Vagina (tissue), 2 donors: ENCODE measurements around the gene MADD. TPM values are rescaled to one million over a fixed set of nuclear protein-coding genes. Genes with fewer than 3 reads are reported as not detected.

Experiments
- DNase-seq, 2 donors: peaks; one replicate each; pipeline ENCODE4 v3.0.0-alpha.2; 2017; ENCODE audit errors: extremely low spot score in 2 of 2
- H3K27ac ChIP-seq: fragments of 200-600 bp; sonication (generic); one replicate; pipeline ENCODE4 v1.5.1; 2019
- H3K27me3 ChIP-seq: fragments of 200-600 bp; sonication (generic); one replicate; pipeline ENCODE4 v1.5.1; 2019
- H3K36me3 ChIP-seq, 2 donors: fragments of 200-600 bp; sonication (generic); one replicate each; pipeline ENCODE4 v1.5.1; 2017 to 2019
- H3K4me1 ChIP-seq: fragments of 200-600 bp; sonication (generic); one replicate; pipeline ENCODE4 v1.5.1; 2019
- H3K4me3 ChIP-seq, 2 donors: fragments of 200-600 bp; sonication (generic); 1 replicate in 1 of 2; 2 replicates in 1 of 2; pipeline ENCODE4 v1.5.1; 2016 to 2019
- H3K9me3 ChIP-seq: fragments of 200-600 bp; sonication (generic); one replicate; pipeline ENCODE4 v1.5.1; 2019
- POLR2A ChIP-seq, 2 donors: fragments of 450-650 bp; IDR thresholded peaks; one replicate each; pipeline ENCODE4 v1.6.1; 2017; ENCODE audit warnings: antibody characterized with exemption in 2 of 2, mild to moderate bottlenecking in 2 of 2, moderate library complexity in 2 of 2
- POLR2AphosphoS5 ChIP-seq, 2 donors: sonication (generic); formaldehyde crosslinking; IDR thresholded peaks; one replicate each; pipeline ENCODE4 v1.9.0; 2017; ENCODE audit warnings: antibody characterized with exemption in 2 of 2, mild to moderate bottlenecking in 2 of 2, low read depth in 1 of 2; ENCODE audit not compliant: insufficient read depth in 1 of 2
- intact Hi-C: fragments of 100-400 bp; cut with DNase I; formaldehyde crosslinking; loops from one replicate; pipeline ENCODE4 v1.15.1; 2023
- total RNA-seq: library from RNA; depleted of rRNA; stranded (reverse); fragments of >200 nt; gene quantifications from one replicate; pipeline ENCODE4 v1.2.3, GENCODE V29; 2016
- TF ChIP-seq, protein P1 (sequence below), 3 experiments: fragments of 450-650 bp in 2 of 3; fragments of 200-600 bp in 1 of 3; sonication (generic) in 1 of 3; IDR thresholded peaks; one replicate each; pipeline ENCODE4 v1.5.1; 2017 to 2019; ENCODE audit warnings: antibody characterized with exemption in 3 of 3, mild to moderate bottlenecking in 2 of 3, moderate library complexity in 2 of 3

MADD gene
- total RNA-seq, 1 donor from 2014 or later = 56.5 TPM

DNA sequence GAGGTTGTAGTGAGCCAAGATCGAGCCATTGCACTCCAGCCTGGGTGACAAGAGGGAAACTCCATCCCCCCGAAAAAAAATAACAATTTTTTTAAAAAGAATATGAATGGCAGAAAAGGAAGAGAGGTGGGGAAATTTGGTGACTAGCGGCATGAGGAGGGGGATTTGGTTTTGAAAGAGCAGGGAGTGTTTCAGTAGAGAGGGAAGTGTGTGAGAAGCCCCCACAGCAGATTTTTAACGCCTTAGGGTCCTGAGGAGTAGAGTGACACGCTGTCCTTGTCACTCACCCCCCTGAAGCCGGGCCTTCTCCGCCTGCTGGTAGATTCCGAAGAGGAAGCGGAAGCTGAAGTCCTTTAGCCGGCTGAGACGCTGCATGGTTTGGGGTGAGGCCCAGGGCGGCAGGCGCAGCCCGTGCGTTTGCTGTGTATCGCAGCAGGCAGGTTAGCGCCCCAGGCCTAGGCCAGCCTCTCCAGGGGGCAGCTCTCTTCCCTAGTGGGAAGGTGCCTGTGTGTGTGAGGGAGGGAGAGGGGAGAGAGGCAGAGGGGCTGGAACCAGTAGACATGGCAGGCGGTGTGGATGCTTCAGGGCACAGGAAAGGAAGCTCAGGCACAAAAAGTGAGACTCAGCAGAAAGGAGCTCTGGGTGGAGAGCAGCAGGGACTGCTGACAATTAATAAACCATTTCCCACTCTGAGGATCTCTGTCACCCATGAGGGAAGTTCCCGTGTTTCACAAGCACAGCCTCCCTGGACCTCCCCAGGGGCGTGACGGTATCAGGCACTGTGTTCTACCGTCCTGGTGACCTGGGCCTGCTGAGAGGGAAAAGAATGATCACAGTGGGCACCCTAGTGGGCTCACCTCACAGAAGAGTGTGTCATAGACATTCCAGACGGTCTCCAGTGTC, 25.2 kb upstream of the MADD start:
- DNase-seq = no peak
- H3K9me3 ChIP-seq = no peaks in the 10 kb centered on the region
- no peaks in the 10 kb centered on the region for H3K27me3 ChIP-seq
- H3K4me1 ChIP-seq = peaks cover 24% of the 10 kb centered on the region
- H3K27ac ChIP-seq = no peak overlapping the region
- H3K36me3 ChIP-seq = peaks cover 0 to 50% of the 10 kb centered on the region in 2 donors
- intact Hi-C loops = no loop called here
- no peak for TF ChIP-seq POLR2AphosphoS5 (IDR thresholded peaks at IDR 0.05; ENCODE audit: insufficient read depth in 1 of 2, low read depth in 1 of 2)
- TF ChIP-seq, protein P1, sequence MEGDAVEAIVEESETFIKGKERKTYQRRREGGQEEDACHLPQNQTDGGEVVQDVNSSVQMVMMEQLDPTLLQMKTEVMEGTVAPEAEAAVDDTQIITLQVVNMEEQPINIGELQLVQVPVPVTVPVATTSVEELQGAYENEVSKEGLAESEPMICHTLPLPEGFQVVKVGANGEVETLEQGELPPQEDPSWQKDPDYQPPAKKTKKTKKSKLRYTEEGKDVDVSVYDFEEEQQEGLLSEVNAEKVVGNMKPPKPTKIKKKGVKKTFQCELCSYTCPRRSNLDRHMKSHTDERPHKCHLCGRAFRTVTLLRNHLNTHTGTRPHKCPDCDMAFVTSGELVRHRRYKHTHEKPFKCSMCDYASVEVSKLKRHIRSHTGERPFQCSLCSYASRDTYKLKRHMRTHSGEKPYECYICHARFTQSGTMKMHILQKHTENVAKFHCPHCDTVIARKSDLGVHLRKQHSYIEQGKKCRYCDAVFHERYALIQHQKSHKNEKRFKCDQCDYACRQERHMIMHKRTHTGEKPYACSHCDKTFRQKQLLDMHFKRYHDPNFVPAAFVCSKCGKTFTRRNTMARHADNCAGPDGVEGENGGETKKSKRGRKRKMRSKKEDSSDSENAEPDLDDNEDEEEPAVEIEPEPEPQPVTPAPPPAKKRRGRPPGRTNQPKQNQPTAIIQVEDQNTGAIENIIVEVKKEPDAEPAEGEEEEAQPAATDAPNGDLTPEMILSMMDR (IDR thresholded peaks at IDR 0.05) = no peak
- H3K4me3 ChIP-seq = no peak overlapping the region

DNA sequence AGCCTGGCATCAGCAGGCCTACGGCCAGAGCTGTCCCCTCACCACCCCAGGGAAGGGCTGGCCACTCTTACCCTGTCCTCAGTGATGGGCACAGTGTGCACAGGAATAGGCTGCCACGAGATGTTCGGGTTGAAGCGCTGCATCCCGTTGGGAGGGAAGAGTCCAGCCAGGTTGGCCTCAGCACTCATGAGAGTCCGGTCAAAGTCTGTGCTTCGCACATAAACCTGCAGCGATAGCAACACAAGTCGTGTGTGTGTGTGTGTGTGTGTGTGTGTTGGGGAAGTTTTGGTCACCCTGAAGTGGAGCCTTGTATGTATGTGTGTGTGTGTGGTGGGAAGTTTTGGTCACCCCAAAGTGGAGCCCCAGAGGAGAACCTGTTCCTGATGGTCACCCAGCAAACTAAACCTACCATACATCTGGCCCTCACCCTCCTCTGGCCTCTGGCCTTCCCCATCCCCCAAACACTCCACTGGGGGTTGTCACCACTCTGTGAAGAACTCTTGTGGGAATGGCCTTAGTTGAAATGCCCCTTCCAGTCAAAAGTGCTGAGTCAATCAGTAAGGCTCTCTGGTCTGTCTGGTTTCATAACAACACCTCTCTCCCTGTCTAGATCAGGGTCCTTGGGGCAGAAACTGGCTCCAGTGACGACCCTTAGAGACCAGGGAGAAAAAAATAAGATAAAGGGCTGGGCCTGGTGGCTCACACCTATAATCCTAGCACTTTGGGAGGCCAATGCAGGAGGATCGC, 24.1 kb upstream of the MADD start:
- no peak overlapping the region for H3K27ac ChIP-seq
- peaks cover 26% of the 10 kb centered on the region for H3K4me1 ChIP-seq
- DNase-seq = no peak
- H3K36me3 ChIP-seq = peaks cover 0 to 41% of the 10 kb centered on the region in 2 donors
- intact Hi-C loops = no loop called here
- no peak overlapping the region for H3K4me3 ChIP-seq
- TF ChIP-seq POLR2A (IDR thresholded peaks at IDR 0.05) (no peak), POLR2AphosphoS5 (IDR thresholded peaks at IDR 0.05; ENCODE audit: insufficient read depth in 1 of 2, low read depth in 1 of 2) (no peak)
- TF ChIP-seq, protein P1 (IDR thresholded peaks at IDR 0.05) = no peak
- no peaks in the 10 kb centered on the region for H3K27me3 ChIP-seq
- H3K9me3 ChIP-seq = no peaks in the 10 kb centered on the region

DNA sequence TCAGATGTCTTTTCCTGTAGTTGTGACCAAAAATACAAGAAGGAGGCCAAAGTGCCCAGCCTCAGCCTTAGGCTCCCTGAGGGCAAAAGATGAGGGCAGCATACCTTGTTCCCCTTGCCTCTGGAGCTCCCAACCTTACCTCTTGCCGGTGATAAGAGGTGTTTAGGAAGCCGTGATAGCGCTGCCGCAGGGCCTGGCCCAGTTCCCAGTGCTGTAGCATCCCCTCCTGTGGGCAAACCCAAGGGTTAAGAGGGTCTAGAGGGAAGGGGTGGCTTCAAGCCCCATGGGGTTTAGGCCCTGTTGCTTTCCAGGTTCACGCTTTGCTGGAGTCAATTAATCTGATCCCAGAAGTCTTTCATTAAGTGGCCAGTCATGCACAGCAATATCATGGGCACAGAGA, 22.4 kb upstream of the MADD start:
- Histone ChIP-seq H3K4me1 (peaks cover 26% of the 10 kb centered on the region), H3K27me3 (no peaks in the 10 kb centered on the region), H3K9me3 (no peaks in the 10 kb centered on the region), H3K36me3 (peaks cover 0 to 31% of the 10 kb centered on the region in 2 donors), H3K27ac (no peak overlapping the region), H3K4me3 (no peak overlapping the region)
- intact Hi-C loops = no loop called here
- no peak for DNase-seq
- TF ChIP-seq POLR2AphosphoS5 (IDR thresholded peaks at IDR 0.05; ENCODE audit: insufficient read depth in 1 of 2, low read depth in 1 of 2) (no peak), POLR2A (IDR thresholded peaks at IDR 0.05) (no peak)
- TF ChIP-seq, protein P1 (IDR thresholded peaks at IDR 0.05) = no peak

DNA sequence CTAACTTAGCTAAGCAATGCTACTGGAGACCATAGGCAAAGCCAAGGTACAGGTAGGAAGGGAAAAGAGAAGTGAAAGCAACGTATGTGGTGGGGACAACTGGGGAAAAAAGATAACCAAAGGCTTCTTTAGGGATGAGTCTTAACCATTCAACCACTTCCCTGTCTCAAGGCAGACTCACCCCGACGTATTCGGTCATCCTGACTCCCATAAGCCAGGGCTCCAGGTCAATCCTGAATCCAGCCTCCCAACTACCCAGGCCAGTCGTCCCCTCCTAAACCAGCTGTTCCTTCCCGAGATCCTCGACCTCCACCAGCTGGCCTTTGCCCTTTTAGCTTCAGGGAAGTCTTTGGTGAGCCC, 21.6 kb upstream of the MADD start:
- Histone ChIP-seq H3K9me3 (no peaks in the 10 kb centered on the region), H3K4me1 (peaks cover 28% of the 10 kb centered on the region), H3K4me3 (peak overlapping the region; percentile 66 to 69), H3K27ac (peak overlapping the region; percentile 83), H3K36me3 (peaks cover 0 to 24% of the 10 kb centered on the region in 2 donors), H3K27me3 (no peaks in the 10 kb centered on the region)
- TF ChIP-seq POLR2AphosphoS5 (IDR thresholded peaks at IDR 0.05; ENCODE audit: insufficient read depth in 1 of 2, low read depth in 1 of 2) = no peak
- no peak for TF ChIP-seq POLR2A (IDR thresholded peaks at IDR 0.05)
- DNase-seq = no peak
- intact Hi-C loops = no loop called here

DNA sequence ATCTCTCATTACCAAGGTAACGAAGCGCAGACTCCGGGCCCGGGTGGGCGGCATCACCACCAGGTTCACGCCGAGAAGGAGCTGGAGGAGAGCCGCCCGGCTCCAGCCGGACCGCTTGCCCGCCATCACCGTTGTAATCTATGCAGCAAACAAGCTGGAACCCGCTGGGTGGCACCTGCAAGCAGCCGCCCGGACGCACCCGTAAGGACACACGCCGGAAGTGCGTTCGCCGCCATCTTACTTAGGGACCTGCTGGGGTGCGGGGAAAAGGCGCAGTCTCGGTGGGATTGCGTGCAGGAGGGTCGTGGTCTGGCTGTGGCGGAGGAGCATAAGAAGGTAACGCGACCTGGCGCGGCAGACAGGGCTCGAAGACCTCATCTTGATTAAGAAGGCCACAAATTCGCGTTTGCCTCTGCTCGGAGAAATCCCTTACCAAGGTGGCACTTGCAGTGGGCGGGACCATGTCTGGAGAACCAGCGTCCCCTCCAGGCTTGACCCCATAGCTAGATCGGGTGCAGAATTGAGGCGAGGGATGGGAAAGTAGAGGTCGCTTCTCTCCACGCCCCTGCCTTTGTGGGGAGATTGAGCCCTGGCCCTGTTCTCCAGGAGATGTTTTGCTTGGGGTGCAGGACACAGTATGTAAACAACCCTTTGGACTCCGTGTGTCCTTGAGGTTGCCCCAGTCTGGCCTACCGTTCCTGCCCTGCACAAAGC, 21.1 kb upstream of the MADD start, which contains the start of gene ACP2:
ACP2 (minus strand) TSS at position 151 of the 714 bp plus-strand sequence; CDS start at position 126, 25 bp downstream.
- Histone ChIP-seq H3K27ac (peak within 1 kb of the TSS; percentile 83), H3K9me3 (no peaks in the 10 kb centered on the region), H3K4me3 (peak within 1 kb of the TSS; percentile 66 to 69), H3K4me1 (peaks cover 33% of the 10 kb centered on the region), H3K36me3 (peaks cover 0 to 22% of the 10 kb centered on the region in 2 donors), H3K27me3 (no peaks in the 10 kb centered on the region)
- DNase-seq = no peak
- intact Hi-C loops = no loop called here
- TF ChIP-seq POLR2AphosphoS5 (IDR thresholded peaks at IDR 0.05; ENCODE audit: insufficient read depth in 1 of 2, low read depth in 1 of 2) (peak; percentile 89 to 92), POLR2A (IDR thresholded peaks at IDR 0.05) (peak in 1 of 2 donors; percentile 33)
- TF ChIP-seq, protein P1 (IDR thresholded peaks at IDR 0.05) = no peak
